ENCODE measurements around the gene KLHL42.
"Not testable (repeated sequence)": the region's sequence is repeated elsewhere in the genome, so short reads cannot be mapped to it uniquely, and the experiment has no call there.

KLHL42 gene

DNA sequence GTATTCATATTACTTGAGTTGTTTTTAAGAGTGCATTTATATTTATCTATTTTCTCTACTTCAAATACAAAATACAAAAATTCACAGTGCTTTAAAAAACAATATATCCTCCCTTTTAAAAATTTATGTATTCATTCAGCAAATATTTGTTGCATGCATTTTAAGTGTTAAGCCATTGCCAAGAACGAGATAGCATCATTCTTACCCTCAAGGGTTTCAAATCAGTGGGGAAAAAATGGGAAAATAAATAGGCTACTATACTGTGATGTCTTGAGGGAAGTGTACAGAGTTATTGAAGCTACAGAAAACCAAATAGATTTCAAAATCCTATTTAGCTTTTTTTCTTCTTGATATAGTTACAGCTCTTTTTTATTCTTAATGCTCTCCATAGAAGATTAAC, 46.2 kb upstream of the KLHL42 start:
- Histone ChIP-seq H3K36me3 (ENCODE audit: insufficient read depth, low read length) (peaks cover 60% of the 10 kb centered on the region), H3K4me1 (ENCODE audit: insufficient read depth, low read length, severe bottlenecking) (peaks cover 11% of the 10 kb centered on the region), H3K4me2 (ENCODE audit: low read length) (no peak overlapping the region), H2AFZ (ENCODE audit: low read length) (no peak overlapping the region), H4K20me1 (ENCODE audit: insufficient read depth, low read length) (no peaks in the 10 kb centered on the region), H3F3A (ENCODE audit: insufficient read depth, low read length) (no peaks in the 10 kb centered on the region), H3K4me3 (ENCODE audit: low read depth, low read length, poor library complexity, severe bottlenecking) (no peak overlapping the region), H3K9me2 (ENCODE audit: low read depth, low read length) (no peaks in the 10 kb centered on the region), H3K9ac (ENCODE audit: low read length) (no peak overlapping the region), H3K27ac (ENCODE audit: low read depth, low read length, poor library complexity, severe bottlenecking) (no peak overlapping the region), H3K79me2 (ENCODE audit: insufficient read depth, low read length) (no peaks in the 10 kb centered on the region), H3K9me3 (ENCODE audit: low read length) (no peaks in the 10 kb centered on the region), H3K27me3 (ENCODE audit: insufficient read depth, low read length) (no peaks in the 10 kb centered on the region)
- TF ChIP-seq EZH2 (IDR thresholded peaks at IDR 0.05; ENCODE audit: borderline replicate concordance, low read length): no peak
- TF ChIP-seq, protein P1, sequence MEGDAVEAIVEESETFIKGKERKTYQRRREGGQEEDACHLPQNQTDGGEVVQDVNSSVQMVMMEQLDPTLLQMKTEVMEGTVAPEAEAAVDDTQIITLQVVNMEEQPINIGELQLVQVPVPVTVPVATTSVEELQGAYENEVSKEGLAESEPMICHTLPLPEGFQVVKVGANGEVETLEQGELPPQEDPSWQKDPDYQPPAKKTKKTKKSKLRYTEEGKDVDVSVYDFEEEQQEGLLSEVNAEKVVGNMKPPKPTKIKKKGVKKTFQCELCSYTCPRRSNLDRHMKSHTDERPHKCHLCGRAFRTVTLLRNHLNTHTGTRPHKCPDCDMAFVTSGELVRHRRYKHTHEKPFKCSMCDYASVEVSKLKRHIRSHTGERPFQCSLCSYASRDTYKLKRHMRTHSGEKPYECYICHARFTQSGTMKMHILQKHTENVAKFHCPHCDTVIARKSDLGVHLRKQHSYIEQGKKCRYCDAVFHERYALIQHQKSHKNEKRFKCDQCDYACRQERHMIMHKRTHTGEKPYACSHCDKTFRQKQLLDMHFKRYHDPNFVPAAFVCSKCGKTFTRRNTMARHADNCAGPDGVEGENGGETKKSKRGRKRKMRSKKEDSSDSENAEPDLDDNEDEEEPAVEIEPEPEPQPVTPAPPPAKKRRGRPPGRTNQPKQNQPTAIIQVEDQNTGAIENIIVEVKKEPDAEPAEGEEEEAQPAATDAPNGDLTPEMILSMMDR (IDR thresholded peaks at IDR 0.05; ENCODE audit: low read length): no peak

- not testable (repeated sequence) for H3K9me2 ChIP-seq (ENCODE audit: low read depth, low read length); H3K4me3 ChIP-seq (ENCODE audit: low read depth, low read length, poor library complexity, severe bottlenecking); H3K79me2 ChIP-seq (ENCODE audit: insufficient read depth, low read length); H4K20me1 ChIP-seq (ENCODE audit: insufficient read depth, low read length); H3K27me3 ChIP-seq (ENCODE audit: insufficient read depth, low read length); H3K9me3 ChIP-seq (ENCODE audit: low read length); H3K4me2 ChIP-seq (ENCODE audit: low read length); H3K27ac ChIP-seq (ENCODE audit: low read depth, low read length, poor library complexity, severe bottlenecking); H3K9ac ChIP-seq (ENCODE audit: low read length); H3F3A ChIP-seq (ENCODE audit: insufficient read depth, low read length); H2AFZ ChIP-seq (ENCODE audit: low read length)
- Histone ChIP-seq H3K4me1 (ENCODE audit: insufficient read depth, low read length, severe bottlenecking) (peaks cover 11% of the 10 kb centered on the region), H3K36me3 (ENCODE audit: insufficient read depth, low read length) (peaks cover 60% of the 10 kb centered on the region)
These were observed 45.7 kb upstream of the KLHL42 start for GRCh38 chr12:27734321-27734720.

DNA sequence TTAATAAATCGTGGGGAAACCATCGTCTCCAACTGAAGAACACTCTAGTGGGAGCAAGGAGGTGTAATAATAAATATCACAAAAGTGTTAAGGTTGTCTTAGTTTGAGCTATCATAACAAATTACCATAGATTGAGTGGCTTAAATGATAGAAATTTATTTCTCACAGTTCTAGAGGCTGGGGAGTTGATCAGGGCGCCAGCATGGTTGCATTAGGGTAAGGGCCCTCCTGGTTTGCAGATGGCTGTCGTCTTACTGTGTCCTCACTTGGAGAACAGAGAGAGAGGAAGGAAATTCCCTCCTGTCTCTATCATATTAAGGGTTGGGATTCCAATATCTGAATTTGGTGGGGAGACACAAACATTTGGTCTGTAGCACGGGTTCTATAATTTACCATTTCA, 36.4 kb upstream of the KLHL42 start:
- H4K20me1 ChIP-seq (ENCODE audit: insufficient read depth, low read length): no peaks in the 10 kb centered on the region
- no peaks in the 10 kb centered on the region for H3K27me3 ChIP-seq (ENCODE audit: insufficient read depth, low read length)
- H2AFZ ChIP-seq (ENCODE audit: low read length): no peak overlapping the region
- peaks cover 20% of the 10 kb centered on the region for H3K4me1 ChIP-seq (ENCODE audit: insufficient read depth, low read length, severe bottlenecking)
- no peaks in the 10 kb centered on the region for H3F3A ChIP-seq (ENCODE audit: insufficient read depth, low read length)
- no peaks in the 10 kb centered on the region for H3K79me2 ChIP-seq (ENCODE audit: insufficient read depth, low read length)
- no peaks in the 10 kb centered on the region for H3K9me3 ChIP-seq (ENCODE audit: low read length)
- H3K9me2 ChIP-seq (ENCODE audit: low read depth, low read length): no peaks in the 10 kb centered on the region
- TF ChIP-seq, protein P1 (IDR thresholded peaks at IDR 0.05; ENCODE audit: low read length): no peak
- TF ChIP-seq EZH2 (IDR thresholded peaks at IDR 0.05; ENCODE audit: borderline replicate concordance, low read length): no peak
- H3K4me2 ChIP-seq (ENCODE audit: low read length): no peak overlapping the region
- H3K36me3 ChIP-seq (ENCODE audit: insufficient read depth, low read length): peaks cover 75% of the 10 kb centered on the region
- H3K4me3 ChIP-seq (ENCODE audit: low read depth, low read length, poor library complexity, severe bottlenecking): no peak overlapping the region
- no peak overlapping the region for H3K27ac ChIP-seq (ENCODE audit: low read depth, low read length, poor library complexity, severe bottlenecking)
- no peak overlapping the region for H3K9ac ChIP-seq (ENCODE audit: low read length)

GRCh38 chr12:27745734-27746133, 34.3 kb upstream of the KLHL42 start:
- Histone ChIP-seq H3K4me1 (ENCODE audit: insufficient read depth, low read length, severe bottlenecking) (peaks cover 20% of the 10 kb centered on the region), H3K36me3 (ENCODE audit: insufficient read depth, low read length) (peaks cover 66% of the 10 kb centered on the region)
- not testable (repeated sequence) for H3K4me2 ChIP-seq (ENCODE audit: low read length); H2AFZ ChIP-seq (ENCODE audit: low read length); H4K20me1 ChIP-seq (ENCODE audit: insufficient read depth, low read length); H3K27me3 ChIP-seq (ENCODE audit: insufficient read depth, low read length); H3K79me2 ChIP-seq (ENCODE audit: insufficient read depth, low read length); H3K27ac ChIP-seq (ENCODE audit: low read depth, low read length, poor library complexity, severe bottlenecking); H3F3A ChIP-seq (ENCODE audit: insufficient read depth, low read length); H3K9me3 ChIP-seq (ENCODE audit: low read length); H3K9me2 ChIP-seq (ENCODE audit: low read depth, low read length); H3K9ac ChIP-seq (ENCODE audit: low read length); H3K4me3 ChIP-seq (ENCODE audit: low read depth, low read length, poor library complexity, severe bottlenecking)

Measured in OCI-LY1 (cell line).